Osteocyte (in vitro differentiated cells): ENCODE data around the gene TPM1. TPM values are rescaled to one million over a fixed set of nuclear protein-coding genes. Genes with fewer than 3 reads are reported as not detected.

Experiments used
- DNase-seq: peaks from one replicate; pipeline ENCODE4 v3.0.0; 2021; ENCODE audit warnings: mixed read lengths; ENCODE audit not compliant: unreplicated experiment; ENCODE audit errors: extremely low spot score
- H3K27ac Mint-ChIP-seq: one replicate; pipeline ENCODE4 v1.8.0; 2021; ENCODE audit warnings: mild to moderate bottlenecking, mixed read lengths; ENCODE audit not compliant: unreplicated experiment
- H3K27me3 Mint-ChIP-seq: one replicate; pipeline ENCODE4 v1.8.0; 2021; ENCODE audit warnings: mixed read lengths; ENCODE audit not compliant: unreplicated experiment
- H3K36me3 Mint-ChIP-seq: one replicate; pipeline ENCODE4 v1.8.0; 2021; ENCODE audit warnings: mixed read lengths; ENCODE audit not compliant: unreplicated experiment
- H3K4me1 Mint-ChIP-seq: one replicate; pipeline ENCODE4 v1.8.0; 2021; ENCODE audit warnings: mixed read lengths; ENCODE audit not compliant: unreplicated experiment
- H3K4me3 Mint-ChIP-seq: one replicate; pipeline ENCODE4 v1.8.0; 2021; ENCODE audit warnings: mild to moderate bottlenecking, moderate library complexity, mixed read lengths; ENCODE audit not compliant: unreplicated experiment
- H3K9me3 Mint-ChIP-seq: one replicate; pipeline ENCODE4 v1.8.0; 2021; ENCODE audit warnings: mixed read lengths; ENCODE audit not compliant: unreplicated experiment
- total RNA-seq: library from RNA; stranded (reverse); gene quantifications from 2 replicates; pipeline ENCODE4 v1.2.1, GENCODE V29; 2021
- TF ChIP-seq, protein P1 (sequence below): fragments of 200-600 bp; sonication (generic); IDR thresholded peaks from 2 replicates; pipeline ENCODE4 v1.5.0; 2021; ENCODE audit warnings: antibody characterized with exemption, mild to moderate bottlenecking, moderate library complexity

TPM1 gene
- total RNA-seq, 1 donor from 2014 or later, result 1,747 TPM

DNA sequence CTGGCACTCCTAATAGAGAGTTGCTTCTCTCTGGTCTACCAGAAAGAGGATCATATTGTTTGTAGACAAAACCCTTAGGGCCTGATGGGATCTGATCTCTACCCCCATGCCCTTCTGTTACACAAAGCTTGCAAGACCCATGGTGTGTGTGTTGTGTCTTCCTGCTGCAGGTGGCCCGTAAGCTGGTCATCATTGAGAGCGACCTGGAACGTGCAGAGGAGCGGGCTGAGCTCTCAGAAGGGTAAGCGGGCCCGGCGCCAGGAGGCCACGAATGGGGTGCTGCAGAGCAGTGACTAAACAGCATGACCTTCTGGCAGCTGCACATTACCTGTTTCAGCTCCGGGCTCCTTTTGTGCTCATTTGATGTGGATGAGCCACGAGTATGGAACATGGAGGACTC lies 18.2 kb downstream of the TPM1 start:
- peak overlapping the region; percentile 66 for H3K27ac Mint-ChIP-seq
- peaks cover 57% of the 10 kb centered on the region for H3K4me1 Mint-ChIP-seq
- no peak for DNase-seq
- TF ChIP-seq, protein P1, sequence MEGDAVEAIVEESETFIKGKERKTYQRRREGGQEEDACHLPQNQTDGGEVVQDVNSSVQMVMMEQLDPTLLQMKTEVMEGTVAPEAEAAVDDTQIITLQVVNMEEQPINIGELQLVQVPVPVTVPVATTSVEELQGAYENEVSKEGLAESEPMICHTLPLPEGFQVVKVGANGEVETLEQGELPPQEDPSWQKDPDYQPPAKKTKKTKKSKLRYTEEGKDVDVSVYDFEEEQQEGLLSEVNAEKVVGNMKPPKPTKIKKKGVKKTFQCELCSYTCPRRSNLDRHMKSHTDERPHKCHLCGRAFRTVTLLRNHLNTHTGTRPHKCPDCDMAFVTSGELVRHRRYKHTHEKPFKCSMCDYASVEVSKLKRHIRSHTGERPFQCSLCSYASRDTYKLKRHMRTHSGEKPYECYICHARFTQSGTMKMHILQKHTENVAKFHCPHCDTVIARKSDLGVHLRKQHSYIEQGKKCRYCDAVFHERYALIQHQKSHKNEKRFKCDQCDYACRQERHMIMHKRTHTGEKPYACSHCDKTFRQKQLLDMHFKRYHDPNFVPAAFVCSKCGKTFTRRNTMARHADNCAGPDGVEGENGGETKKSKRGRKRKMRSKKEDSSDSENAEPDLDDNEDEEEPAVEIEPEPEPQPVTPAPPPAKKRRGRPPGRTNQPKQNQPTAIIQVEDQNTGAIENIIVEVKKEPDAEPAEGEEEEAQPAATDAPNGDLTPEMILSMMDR, result no peak
- H3K4me3 Mint-ChIP-seq, result no peak overlapping the region
- H3K27me3 Mint-ChIP-seq, result no peaks in the 10 kb centered on the region
- peaks cover 86% of the 10 kb centered on the region for H3K36me3 Mint-ChIP-seq
- H3K9me3 Mint-ChIP-seq, result no peaks in the 10 kb centered on the region

DNA sequence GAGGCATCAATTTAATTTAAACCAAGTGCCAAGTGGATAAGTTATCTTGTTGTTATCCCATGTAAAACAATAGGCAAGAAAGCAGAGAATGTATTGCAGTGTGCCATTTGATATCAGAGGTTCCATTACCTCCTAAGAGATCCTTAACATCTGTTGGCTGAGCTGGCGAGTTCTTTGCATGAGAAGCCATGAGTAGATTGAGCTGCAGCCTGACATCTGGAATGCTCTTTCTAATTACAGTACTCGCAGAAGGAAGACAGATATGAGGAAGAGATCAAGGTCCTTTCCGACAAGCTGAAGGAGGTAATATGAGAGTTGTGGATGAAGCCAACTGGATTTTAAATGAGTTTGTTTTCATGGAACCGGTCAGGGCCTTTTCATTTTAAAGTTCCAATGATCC lies 19.4 kb downstream of the TPM1 start:
- peaks cover 52% of the 10 kb centered on the region for H3K4me1 Mint-ChIP-seq

DNA sequence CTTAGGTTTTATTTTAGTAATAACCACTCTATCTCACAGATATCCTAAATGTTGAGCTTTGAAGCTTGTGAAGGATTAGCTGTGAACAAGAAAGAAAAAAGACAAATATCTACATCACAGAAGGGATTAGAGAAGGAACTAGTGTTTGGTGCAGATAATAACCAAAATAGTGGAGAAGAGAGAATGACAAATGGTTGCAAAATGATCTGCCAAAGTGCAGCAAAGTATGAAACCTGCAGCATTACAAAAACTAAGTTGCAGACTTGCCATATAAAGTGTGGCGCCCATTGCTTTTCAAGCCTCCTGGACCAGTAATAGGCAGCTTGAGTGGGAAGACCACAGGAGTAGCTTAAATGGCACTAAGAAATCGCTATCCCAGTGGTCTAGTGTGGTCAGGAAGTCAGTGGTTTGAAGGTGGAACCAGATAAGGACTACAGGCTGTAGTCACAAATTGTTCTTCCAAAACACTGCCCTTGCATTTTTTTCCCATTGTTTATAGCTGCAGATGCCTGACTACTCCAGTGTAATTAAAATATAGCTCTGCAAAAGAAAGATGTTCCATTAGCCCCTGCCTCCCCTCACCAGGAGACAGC lies 20.7 kb downstream of the TPM1 start:
- peak overlapping the region; percentile 35 for H3K27ac Mint-ChIP-seq
- H3K36me3 Mint-ChIP-seq, result peaks cover 89% of the 10 kb centered on the region
- H3K4me3 Mint-ChIP-seq, result no peak overlapping the region

More for the DNA sequence above, 19.4 kb downstream of the TPM1 start:
- H3K27me3 Mint-ChIP-seq, result no peaks in the 10 kb centered on the region
- TF ChIP-seq, protein P1, result no peak
- H3K36me3 Mint-ChIP-seq, result peaks cover 89% of the 10 kb centered on the region
- peak overlapping the region; percentile 29 for H3K27ac Mint-ChIP-seq
- no peak overlapping the region for H3K4me3 Mint-ChIP-seq
- no peak for DNase-seq
- no peaks in the 10 kb centered on the region for H3K9me3 Mint-ChIP-seq

DNA sequence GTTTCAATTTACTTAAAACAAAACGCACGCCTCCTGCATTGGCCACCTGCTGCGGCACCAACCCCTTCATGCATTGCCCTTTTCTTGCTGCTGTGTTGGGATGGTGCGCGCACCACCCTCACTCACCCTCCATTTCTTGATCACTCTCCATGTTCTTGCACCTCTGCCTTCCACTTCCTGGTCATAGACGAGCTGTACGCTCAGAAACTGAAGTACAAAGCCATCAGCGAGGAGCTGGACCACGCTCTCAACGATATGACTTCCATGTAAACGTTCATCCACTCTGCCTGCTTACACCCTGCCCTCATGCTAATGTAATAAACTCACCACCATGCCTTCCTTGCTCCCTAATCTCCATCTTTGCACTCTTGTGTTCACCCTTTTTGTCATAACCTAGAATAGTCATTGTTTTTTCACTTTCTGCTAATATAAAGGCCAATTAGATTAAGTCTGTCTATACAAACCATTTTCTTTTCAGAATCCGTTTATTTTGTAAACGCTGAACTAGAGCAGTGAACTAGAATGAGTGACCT lies 21.4 kb downstream of the TPM1 start:
- Mint-ChIP-seq H3K4me3 (no peak overlapping the region), H3K27me3 (no peaks in the 10 kb centered on the region), H3K9me3 (no peaks in the 10 kb centered on the region), H3K4me1 (peaks cover 55% of the 10 kb centered on the region), H3K36me3 (peaks cover 91% of the 10 kb centered on the region), H3K27ac (peak overlapping the region; percentile 69)
- DNase-seq, result no peak
- TF ChIP-seq, protein P1, result no peak

More for the DNA sequence above, 20.7 kb downstream of the TPM1 start:
- DNase-seq, result no peak
- peaks cover 58% of the 10 kb centered on the region for H3K4me1 Mint-ChIP-seq
- H3K27me3 Mint-ChIP-seq, result no peaks in the 10 kb centered on the region
- TF ChIP-seq, protein P1, result no peak
- H3K9me3 Mint-ChIP-seq, result no peaks in the 10 kb centered on the region

DNA sequence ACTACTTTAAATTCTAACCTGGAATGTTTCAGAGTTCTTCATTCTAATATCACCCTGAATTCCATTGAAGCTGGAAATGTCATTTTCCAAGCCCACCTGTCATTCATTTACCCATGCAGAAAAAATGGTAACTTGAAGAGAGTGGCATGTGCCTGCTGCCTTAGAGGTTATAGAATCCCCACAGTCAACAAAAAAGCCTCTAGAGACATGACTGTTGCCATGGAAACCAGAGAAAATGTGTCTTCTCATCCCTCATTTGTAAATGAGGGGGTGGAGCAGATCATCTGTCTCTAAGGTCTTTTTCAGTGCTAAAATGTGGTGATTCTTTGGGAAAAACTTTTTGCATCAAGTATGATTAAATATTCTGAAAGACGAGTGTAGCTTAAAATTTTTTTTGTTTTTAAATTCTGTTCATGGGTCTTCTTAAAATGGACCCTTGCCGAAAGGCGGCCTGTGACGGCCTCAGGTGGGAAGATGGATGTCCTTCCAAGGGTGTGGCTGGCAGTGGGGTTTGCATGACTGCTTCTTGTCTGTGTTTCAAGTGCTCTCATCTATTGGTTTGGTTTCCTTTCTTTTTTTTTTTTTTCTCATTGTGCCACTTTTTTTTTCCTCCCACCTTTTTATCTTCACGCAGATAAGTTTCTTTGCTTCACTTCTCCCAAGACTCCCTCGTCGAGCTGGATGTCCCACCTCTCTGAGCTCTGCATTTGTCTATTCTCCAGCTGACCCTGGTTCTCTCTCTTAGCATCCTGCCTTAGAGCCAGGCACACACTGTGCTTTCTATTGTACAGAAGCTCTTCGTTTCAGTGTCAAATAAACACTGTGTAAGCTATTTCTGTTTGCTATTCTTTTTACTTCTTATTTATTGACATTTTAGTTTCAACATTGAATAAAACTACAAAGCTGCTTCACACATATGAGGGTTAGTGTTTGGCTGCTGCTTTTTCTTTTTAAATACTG lies 23.0 kb downstream of the TPM1 start:
- peaks cover 49% of the 10 kb centered on the region for H3K4me1 Mint-ChIP-seq
- no peaks in the 10 kb centered on the region for H3K9me3 Mint-ChIP-seq
- TF ChIP-seq, protein P1, result no peak
- H3K27me3 Mint-ChIP-seq, result no peaks in the 10 kb centered on the region
- DNase-seq, result no peak
- H3K4me3 Mint-ChIP-seq, result no peak overlapping the region
- peaks cover 92% of the 10 kb centered on the region for H3K36me3 Mint-ChIP-seq
- peak overlapping the region; percentile 82 for H3K27ac Mint-ChIP-seq
